GM12801 (cell line): Measurements from ENCODE around the gene RANBP6.

ENCODE experiments used
- CTCF ChIP-seq: IDR thresholded peaks from one replicate; pipeline ENCODE4 v1.5.1; 2011; ENCODE audit warnings: control low read depth; ENCODE audit not compliant: insufficient read length; ENCODE audit errors: extremely low read depth

RANBP6 gene

GRCh38 chr9:6015278-6016157 lies at the start of gene RANBP6:
Gene RANBP6 (minus strand): TSS chr9:6015624. CDS start chr9:6015607, 17 bp downstream.
- TF ChIP-seq CTCF: no peak

- TF ChIP-seq CTCF: no peak
Observed at GRCh38 chr9:6055666-6056065, 40.2 kb upstream of the RANBP6 start.

GRCh38 chr9:6055216-6055615 lies 39.8 kb upstream of the RANBP6 start:
- no peak for TF ChIP-seq CTCF

- TF ChIP-seq CTCF: peak; percentile 60
Observed at GRCh38 chr9:6054280-6055099, 39.1 kb upstream of the RANBP6 start.

GRCh38 chr9:6052293-6052919 lies 37.0 kb upstream of the RANBP6 start:
- TF ChIP-seq CTCF: no peak

GRCh38 chr9:6051511-6051950 lies 36.1 kb upstream of the RANBP6 start:
- TF ChIP-seq CTCF: no peak

GRCh38 chr9:6049798-6050197 lies 34.4 kb upstream of the RANBP6 start:
- TF ChIP-seq CTCF: no peak
